H9 (cell line): Measurements from ENCODE around the gene FAM177B. TPM values are rescaled to one million over a fixed set of nuclear protein-coding genes. Genes with fewer than 3 reads are reported as not detected.

Source experiments
- DNase-seq: peaks from one replicate; pipeline ENCODE4 v3.0.0-alpha.2; 2017
- H2AFZ ChIP-seq: one replicate; pipeline ENCODE4 v1.6.1; 2013; ENCODE audit warnings: mild to moderate bottlenecking, low read length, control low read depth, moderate library complexity
- H2AK5ac ChIP-seq: 2 replicates; pipeline ENCODE4 v1.6.1; 2013; ENCODE audit warnings: low read length, control low read depth, mixed read lengths; ENCODE audit not compliant: insufficient read length
- H2BK120ac ChIP-seq: one replicate; pipeline ENCODE4 v1.6.1; 2013; ENCODE audit warnings: low read depth, mild to moderate bottlenecking, low read length, control low read depth, inconsistent platforms; ENCODE audit not compliant: poor library complexity, severe bottlenecking
- H2BK12ac ChIP-seq: 2 replicates; pipeline ENCODE4 v1.6.1; 2013; ENCODE audit warnings: low read length, control low read depth, mixed read lengths, low read depth; ENCODE audit not compliant: insufficient read length
- H2BK15ac ChIP-seq: 2 replicates; pipeline ENCODE4 v1.6.1; 2013; ENCODE audit warnings: low read depth, low read length, control low read depth
- H2BK20ac ChIP-seq: one replicate; pipeline ENCODE4 v1.6.1; 2013; ENCODE audit warnings: low read depth, mild to moderate bottlenecking, low read length, control low read depth, inconsistent platforms; ENCODE audit not compliant: poor library complexity, severe bottlenecking
- H2BK5ac ChIP-seq: 2 replicates; pipeline ENCODE4 v1.6.1; 2013; ENCODE audit warnings: low read length, control low read depth, mixed read lengths; ENCODE audit not compliant: insufficient read length
- H3K14ac ChIP-seq: 2 replicates; pipeline ENCODE4 v1.6.1; 2013; ENCODE audit warnings: low read length, control low read depth; ENCODE audit not compliant: insufficient read depth
- H3K18ac ChIP-seq: 2 replicates; pipeline ENCODE4 v1.6.1; 2013; ENCODE audit warnings: low read depth, mild to moderate bottlenecking, mixed read lengths, low read length, control low read depth; ENCODE audit not compliant: insufficient read length
- H3K23ac ChIP-seq: 2 replicates; pipeline ENCODE4 v1.6.1; 2013; ENCODE audit warnings: low read length, control low read depth, mixed read lengths, low read depth; ENCODE audit not compliant: insufficient read length
- H3K23me2 ChIP-seq: 2 replicates; pipeline ENCODE4 v1.6.1; 2013; ENCODE audit warnings: low read depth, mild to moderate bottlenecking, mixed read lengths, low read length, control low read depth; ENCODE audit not compliant: insufficient read length, poor library complexity, severe bottlenecking
- H3K27ac ChIP-seq: 2 replicates; pipeline ENCODE4 v1.5.1; 2013; ENCODE audit warnings: low read length, control low read depth, mixed read lengths, low read depth; ENCODE audit not compliant: insufficient read length
- H3K27me3 ChIP-seq: 2 replicates; pipeline ENCODE4 v1.6.1; 2013; ENCODE audit warnings: low read length, control low read depth, inconsistent platforms; ENCODE audit not compliant: insufficient read depth
- H3K4ac ChIP-seq: 2 replicates; pipeline ENCODE4 v1.6.1; 2013; ENCODE audit warnings: low read depth, mild to moderate bottlenecking, control low read depth, inconsistent platforms, low read length, moderate library complexity
- H3K4me1 ChIP-seq: 2 replicates; pipeline ENCODE4 v1.6.1; 2013; ENCODE audit warnings: low read length, control low read depth, inconsistent platforms; ENCODE audit not compliant: insufficient read depth
- H3K4me2 ChIP-seq: 2 replicates; pipeline ENCODE4 v1.6.1; 2013; ENCODE audit warnings: low read length, control low read depth, mixed read lengths; ENCODE audit not compliant: insufficient read length, insufficient read depth
- H3K56ac ChIP-seq: 2 replicates; pipeline ENCODE4 v1.6.1; 2013; ENCODE audit warnings: low read depth, mild to moderate bottlenecking, mixed read lengths, low read length, control low read depth; ENCODE audit not compliant: insufficient read length
- H3K79me1 ChIP-seq: 2 replicates; pipeline ENCODE4 v1.6.1; 2013; ENCODE audit warnings: low read depth, mild to moderate bottlenecking, moderate library complexity, low read length, control low read depth, inconsistent platforms; ENCODE audit not compliant: insufficient read depth, poor library complexity, severe bottlenecking
- H3K79me2 ChIP-seq: 2 replicates; pipeline ENCODE4 v1.6.1; 2013; ENCODE audit warnings: low read length, control low read depth, inconsistent platforms; ENCODE audit not compliant: insufficient read depth
- H3K9ac ChIP-seq: 2 replicates; pipeline ENCODE4 v1.6.1; 2013; ENCODE audit warnings: low read length, control low read depth, mixed read lengths; ENCODE audit not compliant: insufficient read length; ENCODE audit errors: extremely low read depth
- H3K9me3 ChIP-seq: one replicate; pipeline ENCODE4 v1.6.1; 2013; ENCODE audit warnings: low read depth, low read length, inconsistent platforms; ENCODE audit not compliant: control insufficient read depth
- H3T11ph ChIP-seq: one replicate; pipeline ENCODE4 v1.6.1; 2013; ENCODE audit warnings: mild to moderate bottlenecking, low read length, control low read depth, inconsistent platforms
- H4K20me1 ChIP-seq: one replicate; pipeline ENCODE4 v1.6.1; 2013; ENCODE audit not compliant: control insufficient read depth, insufficient read length, insufficient read depth
- H4K5ac ChIP-seq: 2 replicates; pipeline ENCODE4 v1.6.1; 2013; ENCODE audit warnings: low read depth, mild to moderate bottlenecking, mixed read lengths, low read length, control low read depth; ENCODE audit not compliant: insufficient read length
- H4K8ac ChIP-seq: replicated peaks from 2 replicates; pipeline ENCODE4 v1.6.1; 2013; ENCODE audit warnings: low read length, control low read depth, mixed read lengths, low read depth; ENCODE audit not compliant: insufficient read length
- H4K91ac ChIP-seq: 2 replicates; pipeline ENCODE4 v1.6.1; 2013; ENCODE audit warnings: low read depth, mild to moderate bottlenecking, moderate library complexity, mixed read lengths, low read length, control low read depth; ENCODE audit not compliant: insufficient read length
- H3K27ac Mint-ChIP-seq, 3 experiments: 2 replicates in 2 of 3; 3 replicates in 1 of 3; pipeline ENCODE4 v1.8.0; 2020 to 2021; ENCODE audit warnings: mixed read lengths in 3 of 3, mild to moderate bottlenecking in 1 of 3, moderate library complexity in 1 of 3
- H3K27me3 Mint-ChIP-seq: 2 replicates; pipeline ENCODE4 v1.8.0; 2021; ENCODE audit warnings: low read depth, mild to moderate bottlenecking, moderate library complexity, mixed read lengths
- H3K36me3 Mint-ChIP-seq, 3 experiments: 2 replicates in 2 of 3; 3 replicates in 1 of 3; pipeline ENCODE4 v1.8.0; 2020 to 2021; ENCODE audit warnings: low read depth in 3 of 3, mixed read lengths in 3 of 3; ENCODE audit not compliant: insufficient read depth in 1 of 3
- H3K4me1 Mint-ChIP-seq, 2 experiments: 2 replicates each; pipeline ENCODE4 v1.8.0; 2020; ENCODE audit warnings: mixed read lengths in 2 of 2
- H3K4me3 Mint-ChIP-seq, 2 experiments: 2 replicates in 1 of 2; 3 replicates in 1 of 2; pipeline ENCODE4 v1.8.0; 2020 to 2021; ENCODE audit warnings: mild to moderate bottlenecking in 2 of 2, mixed read lengths in 2 of 2, moderate library complexity in 1 of 2
- H3K9me3 Mint-ChIP-seq, 2 experiments: 2 replicates in 1 of 2; 3 replicates in 1 of 2; pipeline ENCODE4 v1.8.0; 2020; ENCODE audit warnings: mild to moderate bottlenecking in 2 of 2, mixed read lengths in 2 of 2, moderate library complexity in 1 of 2
- CTCF ChIP-seq: fragments of 200-600 bp; sonication (generic); conservative IDR thresholded peaks from 3 replicates; pipeline ENCODE4 v1.8.0; 2021; ENCODE audit warnings: antibody characterized with exemption, mild to moderate bottlenecking
- WGBS: extraction: QIAGEN DNeasy Blood & Tissue Kit; methylation state at CpG from one replicate; pipeline ENCODE4 v1.1.7; 2013; ENCODE audit warnings: missing lambda C conversion rate, low lambda C conversion rate, mixed read lengths; ENCODE audit not compliant: insufficient read length; ENCODE audit errors: extremely low coverage; 5-methylcytosine and 5-hydroxymethylcytosine counted together
- total RNA-seq: library from RNA; stranded (reverse); gene quantifications from 2 replicates; pipeline ENCODE4 v1.2.1, GENCODE V29; 2021

FAM177B gene
- total RNA-seq, 1 experiment from 2014 or later = not detected

GRCh38 chr1:222728746-222729145 lies 8.3 kb upstream of the FAM177B start:
- Histone ChIP-seq H4K5ac (no peak overlapping the region), H3K18ac (no peak overlapping the region), H2BK5ac (no peak overlapping the region), H3K56ac (no peak overlapping the region), H3K9ac (no peak overlapping the region), H3K27ac (no peak overlapping the region), H3K23me2 (no peaks in the 10 kb centered on the region), H3T11ph (no peak overlapping the region), H3K4me1 (no peaks in the 10 kb centered on the region), H2BK12ac (no peak overlapping the region), H3K27me3 (no peaks in the 10 kb centered on the region), H3K23ac (no peak overlapping the region), H4K20me1 (no peaks in the 10 kb centered on the region), H2BK20ac (no peak overlapping the region), H2AK5ac (no peak overlapping the region), H3K79me1 (no peaks in the 10 kb centered on the region), H2BK120ac (no peak overlapping the region), H4K8ac (no peak overlapping the region), H2BK15ac (no peak overlapping the region), H4K91ac (no peak overlapping the region), H2AFZ (no peak overlapping the region), H3K4ac (no peak overlapping the region), H3K4me2 (no peak overlapping the region), H3K14ac (no peak overlapping the region), H3K79me2 (no peaks in the 10 kb centered on the region), H3K9me3 (no peaks in the 10 kb centered on the region)
- H3K9me3 Mint-ChIP-seq = no peaks in the 10 kb centered on the region
- H3K27ac Mint-ChIP-seq = no peak overlapping the region
- H3K4me3 Mint-ChIP-seq = no peak overlapping the region
- H3K36me3 Mint-ChIP-seq = peaks cover 17 to 66% (median 66%) of the 10 kb centered on the region in 3 experiments; a peak in 6 of 7 replicates
- H3K4me1 Mint-ChIP-seq = no peaks in the 10 kb centered on the region
- WGBS = no CpG with 5 or more reads among the region's 1 CpG
- no peaks in the 10 kb centered on the region for H3K27me3 Mint-ChIP-seq
- DNase-seq = no peak
- no peak for TF ChIP-seq CTCF
